Stimulated activated CD4-positive, alpha-beta T cell treated with anti-CD3 and anti-CD28 coated beads, Interleukin-15, amount 100 ng/mL, for 48 hours (primary cell): Measurements from ENCODE around the gene ASTN2.

Experiments
- DNase-seq, 2 donors: peaks; one replicate each; pipeline ENCODE4 v3.0.0-alpha.2; 2020; ENCODE audit warnings: low read depth in 2 of 2

The ASTN2 gene

DNA sequence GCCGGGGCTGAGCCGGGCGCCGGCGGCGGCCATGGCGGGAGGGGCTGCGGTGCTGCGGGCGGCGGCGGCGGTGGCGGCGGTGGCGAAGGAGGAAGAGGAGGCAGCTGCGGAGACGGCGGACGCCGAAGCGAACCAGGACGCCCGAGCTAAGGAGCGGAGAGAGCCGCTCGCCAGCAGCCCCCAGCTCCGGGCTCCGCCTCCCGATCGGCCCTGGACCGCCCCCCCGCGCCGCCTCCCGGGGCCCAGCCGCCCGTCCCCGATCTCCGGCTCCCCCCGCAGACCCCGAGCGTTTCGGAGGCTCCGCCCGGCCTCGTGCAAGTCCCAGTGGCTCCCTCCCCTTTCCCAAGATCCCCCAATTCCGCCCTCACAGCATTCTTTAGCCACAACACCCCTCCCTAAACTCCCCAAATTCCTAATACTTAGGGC is at the start of gene ASTN2:
ASTN2 (minus strand) TSS at position 152 of the 426 bp plus-strand sequence; CDS start at position 33, 119 bp downstream.
- DNase-seq: no peak

GRCh38 chr9:117462861-117463260 is 48.0 kb upstream of the ASTN2 start:
- DNase-seq: no peak

DNA sequence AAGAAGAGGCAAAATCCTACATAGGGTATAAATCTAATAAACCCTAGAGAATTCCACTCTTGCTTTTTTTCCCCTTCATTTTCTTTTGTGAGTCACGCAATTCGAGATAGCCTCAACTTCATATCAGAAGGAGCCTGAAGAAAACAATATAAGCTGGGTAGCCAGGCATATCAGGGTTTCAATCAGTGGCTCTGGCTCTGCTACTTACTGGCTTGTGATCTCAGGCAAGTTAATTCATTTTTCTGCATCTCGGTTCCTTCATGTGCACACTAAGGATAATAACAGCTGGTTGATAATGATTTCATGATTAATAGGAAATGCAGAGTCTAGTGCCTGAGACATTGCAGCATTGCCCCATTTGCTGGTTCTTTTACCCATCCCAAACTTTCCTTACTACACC is 46.5 kb upstream of the ASTN2 start:
- DNase-seq: no peak

GRCh38 chr9:117460743-117461142 is 45.9 kb upstream of the ASTN2 start:
- no peak for DNase-seq

GRCh38 chr9:117459913-117460312 is 45.1 kb upstream of the ASTN2 start:
- DNase-seq: no peak

- DNase-seq: no peak
Measured at GRCh38 chr9:117458066-117458465, 43.2 kb upstream of the ASTN2 start.

- no peak for DNase-seq
Measured at GRCh38 chr9:117454711-117455110, 39.9 kb upstream of the ASTN2 start.

DNA sequence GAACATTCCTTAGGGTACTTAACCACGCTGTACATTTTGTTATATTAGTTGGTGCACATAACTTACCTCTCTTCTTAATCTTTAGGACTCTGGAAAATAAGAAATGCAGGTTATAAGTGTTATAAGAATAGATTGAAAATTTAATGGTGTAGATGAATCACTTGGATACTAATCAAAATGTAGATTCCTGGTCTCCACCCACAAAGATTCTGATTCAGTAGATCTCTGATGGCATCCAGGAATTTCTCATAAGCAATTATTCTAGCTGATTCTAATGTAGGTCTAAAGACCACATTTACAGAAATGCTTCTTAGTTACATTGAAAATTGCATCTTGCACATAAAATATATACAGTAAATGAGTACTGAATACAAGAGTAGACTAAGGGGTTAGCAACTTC is 38.9 kb upstream of the ASTN2 start:
- DNase-seq: no peak

GRCh38 chr9:117451311-117451710 is 36.5 kb upstream of the ASTN2 start:
- no peak for DNase-seq

DNA sequence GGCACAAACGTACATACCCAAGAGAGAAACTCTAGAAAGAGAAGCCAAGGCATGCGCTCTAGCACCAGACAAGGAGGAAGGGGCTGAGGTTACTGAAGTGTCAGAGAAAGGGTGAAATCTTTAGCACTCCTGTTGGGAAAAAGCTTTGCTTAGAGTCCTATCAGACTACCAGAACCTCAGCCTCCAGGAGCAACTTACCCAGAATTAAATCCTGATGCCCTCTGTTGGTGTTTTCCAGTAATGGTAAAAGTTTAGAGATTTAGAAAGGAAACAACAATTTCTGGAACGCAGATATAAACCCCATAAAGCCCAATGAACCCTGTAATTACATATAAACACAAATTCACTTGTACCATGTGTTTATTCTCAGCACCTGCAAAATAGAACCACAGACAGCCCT is 33.2 kb upstream of the ASTN2 start:
- no peak for DNase-seq

GRCh38 chr9:117445631-117446030 is 30.8 kb upstream of the ASTN2 start:
- no peak for DNase-seq

DNA sequence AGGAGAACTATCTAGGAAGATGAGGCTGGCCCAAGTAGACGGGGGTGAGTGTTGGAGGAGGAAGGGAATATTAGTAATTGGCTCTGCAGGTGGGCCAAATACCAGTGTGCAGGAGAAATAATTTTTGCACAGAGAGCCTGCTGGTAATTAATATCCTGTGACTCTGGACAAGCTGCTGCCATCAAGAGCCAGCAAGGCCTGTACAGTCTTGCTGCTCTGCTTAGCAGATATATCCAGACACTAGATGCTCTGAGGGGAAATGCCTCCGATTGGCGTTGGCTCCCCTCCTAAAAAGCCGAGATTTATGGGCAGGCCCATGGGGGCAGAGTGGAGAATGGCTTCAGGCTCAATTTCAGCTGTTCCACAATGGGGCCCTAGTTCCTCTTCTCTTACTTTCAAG is 29.6 kb upstream of the ASTN2 start:
- no peak for DNase-seq

- no peak for DNase-seq
Measured at GRCh38 chr9:117437283-117437682, 22.4 kb upstream of the ASTN2 start.

DNA sequence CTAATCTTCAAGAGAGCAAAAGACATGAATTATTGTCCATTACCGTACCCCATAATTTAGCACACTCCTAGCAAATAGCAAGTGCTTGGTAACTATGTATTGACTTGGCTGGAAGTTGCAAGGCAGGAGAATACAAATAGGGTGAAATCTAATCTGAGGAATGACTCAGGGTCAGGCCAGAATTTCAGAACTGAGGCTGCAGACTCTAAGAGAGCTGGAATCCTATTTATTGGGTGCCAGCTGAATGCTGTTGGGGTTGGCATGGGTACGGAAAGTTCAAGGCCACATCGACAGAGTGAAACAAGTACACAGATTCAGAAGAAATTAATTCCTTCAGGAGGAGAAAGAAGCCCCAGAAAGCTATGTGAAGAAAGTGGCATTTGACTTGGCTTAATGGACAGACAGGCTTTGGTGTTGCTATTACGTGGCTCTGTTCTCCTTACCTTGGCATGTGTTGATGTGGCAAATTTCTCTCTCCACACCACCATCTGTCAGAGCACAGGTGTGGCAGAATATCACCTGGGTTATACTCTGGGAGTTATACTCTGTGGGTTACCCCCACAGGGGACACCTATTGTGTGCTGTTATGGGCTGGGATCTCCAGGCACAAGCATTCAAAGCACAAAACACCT is 20.9 kb upstream of the ASTN2 start:
- DNase-seq: no peak

- no peak for DNase-seq
Measured at GRCh38 chr9:117434566-117434965, 19.7 kb upstream of the ASTN2 start.

- DNase-seq: no peak
Measured at GRCh38 chr9:117430813-117431212, 16.0 kb upstream of the ASTN2 start.

GRCh38 chr9:117427357-117427913 is 12.6 kb upstream of the ASTN2 start:
- no peak for DNase-seq

GRCh38 chr9:117425566-117425965 is 10.7 kb upstream of the ASTN2 start:
- DNase-seq: no peak

- no peak for DNase-seq
Measured at GRCh38 chr9:117424291-117424690, 9.4 kb upstream of the ASTN2 start.

- DNase-seq: no peak
Measured at GRCh38 chr9:117418111-117418510, 3.3 kb upstream of the ASTN2 start.

DNA sequence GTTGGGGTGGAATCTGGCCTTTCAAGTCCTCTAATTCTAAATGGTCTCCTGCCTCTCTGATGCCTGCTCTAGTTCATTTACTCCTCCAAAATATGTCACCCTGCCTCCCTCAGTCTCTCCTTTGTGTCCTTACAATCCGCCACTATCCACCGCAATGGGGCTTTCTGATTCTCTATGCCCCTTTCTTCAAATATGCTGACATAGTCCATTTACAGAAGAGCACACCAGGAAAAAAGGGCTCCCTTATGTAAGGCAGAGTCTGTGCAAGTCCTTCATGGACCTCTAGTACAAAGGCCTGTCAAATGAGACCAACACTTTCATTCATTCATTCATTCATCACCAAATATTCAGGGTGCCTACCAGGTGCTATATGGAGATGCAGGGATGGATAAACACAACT is 2.0 kb upstream of the ASTN2 start:
- DNase-seq: no peak

DNA sequence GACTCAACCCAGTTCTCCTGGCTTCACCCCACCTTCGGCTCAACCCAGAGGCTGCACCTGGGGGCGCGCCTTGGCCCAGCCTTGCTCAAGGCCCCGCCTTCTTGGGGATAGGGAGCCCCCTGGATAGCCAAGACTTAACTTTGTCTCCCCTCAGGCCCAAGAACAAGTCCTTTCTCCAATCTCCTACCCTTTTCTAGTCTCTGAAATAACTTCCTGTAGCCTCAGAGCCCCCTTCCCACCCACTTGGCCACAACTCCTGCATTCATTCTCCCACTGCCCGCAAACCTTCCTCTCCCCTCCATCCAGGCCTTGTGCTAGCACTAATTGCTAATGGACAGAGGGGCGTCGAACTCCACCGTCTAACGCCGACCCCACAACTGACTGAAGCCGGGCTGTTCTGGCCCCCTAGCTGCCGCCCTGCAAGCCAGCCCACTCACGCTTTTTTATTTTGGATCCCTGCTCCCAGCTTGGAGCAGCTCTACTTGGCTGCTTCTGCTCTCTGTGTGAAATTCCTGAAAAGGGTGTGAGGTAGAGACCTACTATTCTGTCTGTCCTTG is 579 bp upstream of the ASTN2 start:
- DNase-seq: no peak

DNA sequence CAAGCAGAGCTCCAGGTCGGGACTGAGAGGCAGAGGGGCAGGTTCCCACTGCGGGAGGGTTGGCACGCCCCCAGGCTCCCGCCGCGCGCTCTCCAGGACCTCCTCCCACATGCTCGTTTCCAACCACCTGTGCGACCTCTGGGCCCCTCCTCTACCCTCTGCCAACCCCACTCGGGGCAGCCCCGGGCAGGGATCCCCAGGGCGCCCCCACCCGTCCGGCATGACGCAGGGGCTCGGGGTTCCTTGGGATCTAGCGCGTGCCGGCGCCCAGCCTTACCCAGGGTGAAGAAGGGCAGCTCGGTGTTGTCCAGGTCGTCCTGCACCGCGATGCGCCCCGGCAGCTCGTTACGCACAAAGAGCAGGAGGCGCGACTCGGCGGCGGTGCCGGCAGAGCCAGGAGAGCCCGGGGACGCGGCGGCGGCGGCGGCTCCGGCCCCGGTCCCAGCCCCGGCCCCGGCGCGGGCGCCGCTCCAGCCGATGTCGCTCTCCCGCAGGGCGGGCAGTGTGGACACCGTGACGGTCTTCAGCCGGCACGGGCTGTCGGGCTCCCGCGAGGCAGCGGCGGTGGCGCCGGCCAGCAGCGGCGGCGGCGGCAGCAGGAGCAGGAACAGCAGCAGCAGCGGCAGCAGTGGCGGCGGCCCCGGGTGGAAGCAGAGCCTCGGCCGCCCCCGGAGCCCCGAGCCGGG is 494 bp downstream of the ASTN2 start:
- DNase-seq: no peak
